Caco-2 (cell line): ENCODE results near the gene MXD3. TPM values are rescaled to one million over a fixed set of nuclear protein-coding genes. Genes with fewer than 3 reads are reported as not detected.

Experiments
- BruUV-seq: library from RNA; stranded (reverse); fragments of 400-500 nt; replicated peaks from 2 replicates; lab custom pipeline; 2021; lab: Mats Ljungman, UMichigan
- CTCF ChIA-PET: fragments of 300-600 bp; sonication (Branson Sonifier 250); formaldehyde crosslinking; loops from one replicate; lab custom pipeline; 2022; ENCODE audit warnings: antibody characterized with exemption; lab: Charles Lee
- POLR2A ChIA-PET: fragments of 300-600 bp; sonication (Branson Sonifier 250); formaldehyde crosslinking; loops from one replicate; lab custom pipeline; 2022; ENCODE audit warnings: antibody characterized with exemption; lab: Charles Lee
- DNase-seq, 2 experiments: peaks; one replicate each; pipeline versions ENCODE4 v3.0.0 to v3.0.0-alpha.2; 2020 to 2022
- H3K27me3 ChIP-seq: replicated peaks from 2 replicates; pipeline ENCODE4 v1.6.0; 2011; ENCODE audit warnings: low read length; ENCODE audit not compliant: control insufficient read depth, insufficient read depth
- H3K36me3 ChIP-seq: 2 replicates; pipeline ENCODE4 v1.5.1; 2011; ENCODE audit warnings: low read length; ENCODE audit not compliant: control insufficient read depth, insufficient read depth
- H3K4me1 ChIP-seq: fragments of 250-450 bp; sonication (Bioruptor Pico); 2 replicates; pipeline ENCODE4 v1.5.1; 2020; ENCODE audit warnings: mild to moderate bottlenecking
- H3K4me3 ChIP-seq: 2 replicates; pipeline ENCODE4 v1.5.1; 2011; ENCODE audit warnings: low read depth, mild to moderate bottlenecking, control low read depth, low read length
- H3K9me3 ChIP-seq: fragments of 250-450 bp; sonication (Bioruptor Pico); 2 replicates; pipeline ENCODE4 v1.5.1; 2020; ENCODE audit warnings: mild to moderate bottlenecking, moderate library complexity
- H3K27ac Mint-ChIP-seq: one replicate; pipeline ENCODE4 v1.8.0; 2022; ENCODE audit warnings: mixed read lengths; ENCODE audit not compliant: unreplicated experiment
- H3K27me3 Mint-ChIP-seq: one replicate; pipeline ENCODE4 v1.8.0; 2022; ENCODE audit warnings: mixed read lengths; ENCODE audit not compliant: insufficient read depth, unreplicated experiment
- H3K36me3 Mint-ChIP-seq: one replicate; pipeline ENCODE4 v1.8.0; 2022; ENCODE audit warnings: mild to moderate bottlenecking, mixed read lengths; ENCODE audit not compliant: insufficient read depth, unreplicated experiment
- H3K4me1 Mint-ChIP-seq: one replicate; pipeline ENCODE4 v1.8.0; 2022; ENCODE audit warnings: low read depth, mixed read lengths; ENCODE audit not compliant: unreplicated experiment
- H3K4me3 Mint-ChIP-seq: one replicate; pipeline ENCODE4 v1.8.0; 2022; ENCODE audit warnings: mild to moderate bottlenecking, moderate library complexity, mixed read lengths; ENCODE audit not compliant: unreplicated experiment
- H3K9me3 Mint-ChIP-seq: one replicate; pipeline ENCODE4 v1.8.0; 2022; ENCODE audit warnings: mixed read lengths; ENCODE audit not compliant: unreplicated experiment
- intact Hi-C: fragments of 100-400 bp; cut with micrococcal nuclease; formaldehyde crosslinking; loops from one replicate; pipeline ENCODE4 v1.10.0; 2022; ENCODE audit not compliant: unreplicated experiment
- total RNA-seq: library from RNA; stranded (reverse); gene quantifications from 2 replicates; pipeline ENCODE4 v1.2.3, GENCODE V29; 2022
- TF ChIP-seq, protein P1 (sequence below), 2 experiments: fragments of 200-600 bp in 1 of 2; IDR thresholded peaks; 1 replicate in 1 of 2; 2 replicates in 1 of 2; pipeline versions ENCODE4 v1.5.1 to v1.8.0; 2011 to 2022; ENCODE audit warnings: antibody characterized with exemption in 1 of 2, control low read depth in 1 of 2, inconsistent platforms in 1 of 2, low read depth in 1 of 2, low read length in 1 of 2, mild to moderate bottlenecking in 1 of 2, moderate library complexity in 1 of 2; ENCODE audit not compliant: insufficient read depth in 1 of 2, severe bottlenecking in 1 of 2, unreplicated experiment in 1 of 2

MXD3 gene
- total RNA-seq, 1 experiment from 2014 or later = 19.8 TPM

GRCh38 chr5:177310332-177310731, 1.4 kb downstream of the MXD3 start:
- no peak for DNase-seq
- no TSS peak for BruUV-seq
- H3K27me3 Mint-ChIP-seq = no peaks in the 10 kb centered on the region
- ChIA-PET POLR2A (interaction anchor here (0.6 kb wide), 2 partner anchors 20 to 224 kb away, joined by 3 read pairs; no protein-coding TSS in a partner anchor), CTCF (interaction anchor here (0.5 to 3.7 kb wide), 30 partner anchors 8 to 223 kb away, joined by 3 to 33 read pairs (median 4); partner anchors contain the start of genes FGFR4, GRK6, LMAN2 and PDLIM7)
- H3K4me1 Mint-ChIP-seq = peaks cover 13% of the 10 kb centered on the region
- peaks cover 7% of the 10 kb centered on the region for H3K36me3 ChIP-seq
- no peak overlapping the region for H3K4me3 ChIP-seq
- peaks cover 57% of the 10 kb centered on the region for H3K36me3 Mint-ChIP-seq
- no peaks in the 10 kb centered on the region for H3K27me3 ChIP-seq
- no peaks in the 10 kb centered on the region for H3K9me3 ChIP-seq
- intact Hi-C loops = no loop called here
- peak overlapping the region; percentile 50 for H3K27ac Mint-ChIP-seq
- no peaks in the 10 kb centered on the region for H3K9me3 Mint-ChIP-seq
- H3K4me3 Mint-ChIP-seq = peak overlapping the region; percentile 82
- H3K4me1 ChIP-seq = peaks cover 11% of the 10 kb centered on the region
- TF ChIP-seq, protein P1, sequence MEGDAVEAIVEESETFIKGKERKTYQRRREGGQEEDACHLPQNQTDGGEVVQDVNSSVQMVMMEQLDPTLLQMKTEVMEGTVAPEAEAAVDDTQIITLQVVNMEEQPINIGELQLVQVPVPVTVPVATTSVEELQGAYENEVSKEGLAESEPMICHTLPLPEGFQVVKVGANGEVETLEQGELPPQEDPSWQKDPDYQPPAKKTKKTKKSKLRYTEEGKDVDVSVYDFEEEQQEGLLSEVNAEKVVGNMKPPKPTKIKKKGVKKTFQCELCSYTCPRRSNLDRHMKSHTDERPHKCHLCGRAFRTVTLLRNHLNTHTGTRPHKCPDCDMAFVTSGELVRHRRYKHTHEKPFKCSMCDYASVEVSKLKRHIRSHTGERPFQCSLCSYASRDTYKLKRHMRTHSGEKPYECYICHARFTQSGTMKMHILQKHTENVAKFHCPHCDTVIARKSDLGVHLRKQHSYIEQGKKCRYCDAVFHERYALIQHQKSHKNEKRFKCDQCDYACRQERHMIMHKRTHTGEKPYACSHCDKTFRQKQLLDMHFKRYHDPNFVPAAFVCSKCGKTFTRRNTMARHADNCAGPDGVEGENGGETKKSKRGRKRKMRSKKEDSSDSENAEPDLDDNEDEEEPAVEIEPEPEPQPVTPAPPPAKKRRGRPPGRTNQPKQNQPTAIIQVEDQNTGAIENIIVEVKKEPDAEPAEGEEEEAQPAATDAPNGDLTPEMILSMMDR (IDR thresholded peaks at IDR 0.05; ENCODE audit: insufficient read depth in 1 of 2, low read depth in 1 of 2, low read length in 1 of 2, severe bottlenecking in 1 of 2, unreplicated experiment in 1 of 2) = no peak

DNA sequence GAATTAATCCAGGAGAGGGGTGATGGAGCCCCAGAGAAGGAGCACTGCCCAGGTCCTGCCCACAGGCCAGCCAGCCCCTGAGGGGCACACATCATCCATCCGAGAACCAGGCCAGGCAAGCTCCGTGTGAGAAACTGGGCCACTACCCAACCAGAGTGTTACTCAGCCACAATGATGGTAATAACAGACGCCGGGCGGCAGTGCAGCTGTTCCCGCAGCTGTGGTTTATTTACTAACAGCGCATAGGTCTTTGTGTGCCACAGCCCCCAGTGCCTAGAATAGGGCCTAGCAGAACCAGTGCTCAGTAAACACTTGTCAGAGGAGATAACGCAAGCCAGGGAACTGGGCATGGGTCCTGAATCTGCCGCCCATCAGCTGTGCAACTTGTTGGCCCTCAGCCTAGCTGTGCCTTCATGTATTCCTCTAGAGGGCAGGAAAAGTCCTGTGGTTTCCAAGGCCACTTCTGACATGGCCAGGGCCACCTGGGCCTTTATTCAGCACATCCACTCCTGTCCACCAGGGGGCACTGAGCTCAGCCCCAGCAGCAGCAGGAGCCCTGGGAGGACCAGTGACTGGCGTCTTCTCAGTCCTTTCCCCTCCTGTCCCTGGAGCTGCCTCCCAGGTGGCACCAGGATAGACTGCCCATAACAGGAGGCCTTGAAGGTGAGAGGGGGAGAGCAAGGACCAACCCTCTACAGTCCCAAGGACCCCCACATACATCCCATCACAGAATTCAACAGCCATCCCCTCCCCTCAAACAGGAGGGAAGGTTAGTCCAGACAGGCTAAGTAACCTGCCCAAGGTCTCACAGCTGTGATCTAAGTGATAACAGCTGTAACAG, 2.1 kb downstream of the MXD3 start:
- peak overlapping the region; percentile 47 for H3K4me3 Mint-ChIP-seq
- TSS peak; percentile 10 for BruUV-seq
- Histone ChIP-seq H3K9me3 (no peaks in the 10 kb centered on the region), H3K4me3 (no peak overlapping the region), H3K27me3 (no peaks in the 10 kb centered on the region), H3K36me3 (peaks cover 7% of the 10 kb centered on the region), H3K4me1 (peaks cover 14% of the 10 kb centered on the region)
- ChIA-PET POLR2A (interaction anchor here (0.6 to 0.9 kb wide), 2 partner anchors 146 to 223 kb away, joined by 3 read pairs; no protein-coding TSS in a partner anchor), CTCF (interaction anchor here (0.5 to 3.7 kb wide), 32 partner anchors 8 to 223 kb away, joined by 3 to 33 read pairs (median 4); partner anchors contain the start of genes FGFR4, GRK6, LMAN2 and PDLIM7)
- peak overlapping the region; percentile 58 for H3K27ac Mint-ChIP-seq
- H3K27me3 Mint-ChIP-seq = no peaks in the 10 kb centered on the region
- TF ChIP-seq, protein P1 (IDR thresholded peaks at IDR 0.05; ENCODE audit: insufficient read depth in 1 of 2, low read depth in 1 of 2, low read length in 1 of 2, severe bottlenecking in 1 of 2, unreplicated experiment in 1 of 2) = peak; percentile 86 to 90
- intact Hi-C loops = no loop called here
- H3K4me1 Mint-ChIP-seq = peaks cover 13% of the 10 kb centered on the region
- DNase-seq = peak; percentile 83 to 88
- H3K9me3 Mint-ChIP-seq = no peaks in the 10 kb centered on the region
- H3K36me3 Mint-ChIP-seq = peaks cover 64% of the 10 kb centered on the region

DNA sequence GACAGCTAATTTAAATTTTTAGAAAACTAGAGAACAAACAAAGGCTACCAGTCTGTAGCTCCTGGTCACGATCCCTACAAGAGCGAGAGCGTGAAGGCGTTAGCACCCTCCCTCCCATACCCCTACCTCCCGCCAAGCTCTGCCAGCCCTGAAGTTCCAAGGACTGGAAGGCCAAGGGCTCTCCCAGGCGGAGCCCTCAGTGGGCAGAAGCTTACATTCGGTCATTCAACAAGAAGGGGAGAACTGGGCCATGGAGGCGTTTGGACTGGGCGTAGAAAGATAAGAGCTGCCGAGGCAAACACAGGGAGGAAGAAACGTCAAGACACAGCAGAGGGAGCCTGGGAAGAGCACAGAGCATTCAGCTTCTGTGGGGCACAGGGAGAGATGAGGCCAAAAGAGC, 3.0 kb downstream of the MXD3 start:
- BruUV-seq = no TSS peak
- no peaks in the 10 kb centered on the region for H3K27me3 Mint-ChIP-seq
- H3K9me3 Mint-ChIP-seq = no peaks in the 10 kb centered on the region
- DNase-seq = no peak
- TF ChIP-seq, protein P1 (IDR thresholded peaks at IDR 0.05; ENCODE audit: insufficient read depth in 1 of 2, low read depth in 1 of 2, low read length in 1 of 2, severe bottlenecking in 1 of 2, unreplicated experiment in 1 of 2) = no peak
- H3K27ac Mint-ChIP-seq = peak overlapping the region; percentile 58
- intact Hi-C loops = no loop called here
- H3K4me1 ChIP-seq = peaks cover 16% of the 10 kb centered on the region
- peaks cover 73% of the 10 kb centered on the region for H3K36me3 Mint-ChIP-seq
- H3K4me3 ChIP-seq = no peak overlapping the region
- H3K36me3 ChIP-seq = peaks cover 7% of the 10 kb centered on the region
- H3K4me3 Mint-ChIP-seq = peak overlapping the region; percentile 35
- ChIA-PET POLR2A (no interaction called here), CTCF (interaction anchor here (0.6 to 3.7 kb wide), 10 partner anchors 10 to 222 kb away, joined by 3 to 33 read pairs (median 8); partner anchors contain the start of genes FGFR4 and PDLIM7)
- no peaks in the 10 kb centered on the region for H3K27me3 ChIP-seq
- H3K9me3 ChIP-seq = no peaks in the 10 kb centered on the region
- peaks cover 13% of the 10 kb centered on the region for H3K4me1 Mint-ChIP-seq
